HG03159 (cell line): ENCODE data around the gene NECAB2.

ENCODE experiments used
- ATAC-seq: cut with Tn5 transposase; IDR thresholded peaks from one replicate; pipeline ENCODE4 v1.9.1; 2021; ENCODE audit warnings: mild to moderate bottlenecking, moderate library complexity; ENCODE audit not compliant: unreplicated experiment

Gene NECAB2

GRCh38 chr16:83967838-83968305, at the start of gene NECAB2:
NECAB2 (plus strand) TSS chr16:83968244; CDS start chr16:83968649, 405 bp downstream.
- ATAC-seq: no peak

GRCh38 chr16:83920894-83921491, 47.1 kb upstream of the NECAB2 start:
- no peak for ATAC-seq

- ATAC-seq: no peak
Measured at GRCh38 chr16:83923581-83924365, 44.3 kb upstream of the NECAB2 start.

- no peak for ATAC-seq
Measured at GRCh38 chr16:83924686-83925085, 43.4 kb upstream of the NECAB2 start.

GRCh38 chr16:83925095-83925905, 42.7 kb upstream of the NECAB2 start:
- ATAC-seq: no peak

GRCh38 chr16:83925957-83926725, 41.9 kb upstream of the NECAB2 start:
- ATAC-seq: no peak

GRCh38 chr16:83926726-83927397, 41.2 kb upstream of the NECAB2 start:
- ATAC-seq: peak; percentile 63

GRCh38 chr16:83928341-83929055, 39.5 kb upstream of the NECAB2 start:
- no peak for ATAC-seq

GRCh38 chr16:83929811-83930555, 38.1 kb upstream of the NECAB2 start:
- no peak for ATAC-seq

- no peak for ATAC-seq
Measured at GRCh38 chr16:83930730-83931500, 37.1 kb upstream of the NECAB2 start.

- ATAC-seq: no peak
Measured at GRCh38 chr16:83931556-83931955, 36.5 kb upstream of the NECAB2 start.

- ATAC-seq: no peak
Measured at GRCh38 chr16:83932304-83932703, 35.7 kb upstream of the NECAB2 start.

- no peak for ATAC-seq
Measured at GRCh38 chr16:83932955-83933673, 34.9 kb upstream of the NECAB2 start.

- ATAC-seq: no peak
Measured at GRCh38 chr16:83933885-83934683, 34.0 kb upstream of the NECAB2 start.

- ATAC-seq: no peak
Measured at GRCh38 chr16:83934684-83934977, 33.4 kb upstream of the NECAB2 start.

- ATAC-seq: no peak
Measured at GRCh38 chr16:83935005-83935857, 32.8 kb upstream of the NECAB2 start.
